PFSK-1 (cell line): ENCODE data around the gene SAP130.

ENCODE experiments used
- FOXP2 ChIP-seq: optimal IDR thresholded peaks from 2 replicates; pipeline ENCODE3; 2011; ENCODE audit warnings: borderline replicate concordance, control low read depth, inconsistent platforms; ENCODE audit not compliant: insufficient read depth; ENCODE audit errors: extremely low read length, extremely low read depth
- POLR2AphosphoS5 ChIP-seq: IDR thresholded peaks from 2 replicates; pipeline ENCODE4 v1.6.1; 2012; ENCODE audit warnings: low read depth, mild to moderate bottlenecking, control low read depth, low read length, moderate library complexity
- REST ChIP-seq, 2 experiments: IDR thresholded peaks; 2 replicates each; pipeline versions ENCODE4 v1.6.1 to v1.8.0; 2011 to 2012; ENCODE audit warnings: low read depth in 2 of 2, low read length in 2 of 2, control low read depth in 1 of 2, inconsistent platforms in 1 of 2, mild to moderate bottlenecking in 1 of 2, moderate library complexity in 1 of 2; ENCODE audit not compliant: insufficient read depth in 1 of 2
- SIN3A ChIP-seq: IDR thresholded peaks from 2 replicates; pipeline ENCODE4 v1.6.1; 2012; ENCODE audit warnings: mild to moderate bottlenecking, low read length, moderate library complexity, borderline replicate concordance; ENCODE audit not compliant: insufficient read depth
- TAF1 ChIP-seq: IDR thresholded peaks from 2 replicates; pipeline ENCODE4 v1.6.1; 2012; ENCODE audit warnings: low read length, control low read depth, borderline replicate concordance; ENCODE audit not compliant: insufficient read depth

SAP130 gene

GRCh38 chr2:127901339-127902056 lies 126.4 kb downstream of the SAP130 start:
- TF ChIP-seq SIN3A (no peak), REST (IDR thresholded peaks at IDR 0.05; ENCODE audit: insufficient read depth in 1 of 2, low read depth in 2 of 2, low read length in 2 of 2) (no peak), POLR2AphosphoS5 (no peak), FOXP2 (no peak), TAF1 (no peak)

- TF ChIP-seq SIN3A (no peak), TAF1 (no peak), REST (IDR thresholded peaks at IDR 0.05; ENCODE audit: insufficient read depth in 1 of 2, low read depth in 2 of 2, low read length in 2 of 2) (no peak), POLR2AphosphoS5 (no peak), FOXP2 (no peak)
Measured at GRCh38 chr2:127897531-127898211, 130.2 kb downstream of the SAP130 start.

- TF ChIP-seq REST (IDR thresholded peaks at IDR 0.05; ENCODE audit: insufficient read depth in 1 of 2, low read depth in 2 of 2, low read length in 2 of 2) (no peak), TAF1 (no peak), POLR2AphosphoS5 (no peak), FOXP2 (no peak), SIN3A (no peak)
Measured at GRCh38 chr2:127893494-127893893, 134.4 kb downstream of the SAP130 start.

- no peak for TF ChIP-seq FOXP2
- no peak for TF ChIP-seq SIN3A
- no peak for TF ChIP-seq POLR2AphosphoS5
- no peak for TF ChIP-seq TAF1
- no peak for TF ChIP-seq REST (IDR thresholded peaks at IDR 0.05; ENCODE audit: insufficient read depth in 1 of 2, low read depth in 2 of 2, low read length in 2 of 2)
Measured at GRCh38 chr2:127893033-127893432, 134.8 kb downstream of the SAP130 start.
